ENCODE data around the gene PRR16. TPM values are rescaled to one million over a fixed set of nuclear protein-coding genes. Genes with fewer than 3 reads are reported as not detected.
"Not testable (repeated sequence)": the region's sequence is repeated elsewhere in the genome, so short reads cannot be mapped to it uniquely, and the experiment has no call there.

The PRR16 gene
- total RNA-seq, 2 donors from 2014 or later: 3.5 to 13.4 TPM

GRCh38 chr5:120684749-120685415, 220.8 kb downstream of the PRR16 start:
- intact Hi-C loops (cut with DNase I): no loop called here

GRCh38 chr5:120690621-120691407, 226.7 kb downstream of the PRR16 start:
- WGBS: 53% methylated on average over 9 of the region's 9 CpGs
- DNase-seq (ENCODE audit: low spot score): no peak
- no peaks in the 10 kb centered on the region for H3K4me1 ChIP-seq (replicated peaks)
- TF ChIP-seq POLR2A (IDR thresholded peaks at IDR 0.05): no peak
- H3K27me3 ChIP-seq (replicated peaks; ENCODE audit: insufficient read depth): no peaks in the 10 kb centered on the region
- intact Hi-C loops (cut with DNase I): no loop called here
- no peak overlapping the region for H3K27ac ChIP-seq
- H3K4me3 ChIP-seq: no peak overlapping the region
- no peaks in the 10 kb centered on the region for H3K36me3 ChIP-seq
- H3K9me3 ChIP-seq: no peaks in the 10 kb centered on the region

More at GRCh38 chr5:120684749-120685415, 220.8 kb downstream of the PRR16 start:
- DNase-seq (ENCODE audit: low spot score): no peak
- Histone ChIP-seq H3K4me3 (no peak overlapping the region), H3K27me3 (replicated peaks; ENCODE audit: insufficient read depth) (no peaks in the 10 kb centered on the region), H3K27ac (no peak overlapping the region), H3K4me1 (replicated peaks) (no peaks in the 10 kb centered on the region), H3K36me3 (no peaks in the 10 kb centered on the region), H3K9me3 (no peaks in the 10 kb centered on the region)
- TF ChIP-seq CTCF (IDR thresholded peaks at IDR 0.05) (no peak), POLR2A (IDR thresholded peaks at IDR 0.05) (no peak), POLR2AphosphoS5 (IDR thresholded peaks at IDR 0.05) (no peak)
- 84% methylated on average over 2 of the region's 2 CpGs for WGBS

- 93% methylated on average over 2 of the region's 2 CpGs for WGBS
- H3K9me3 ChIP-seq: no peaks in the 10 kb centered on the region
Measured at GRCh38 chr5:120692325-120692724, 228.2 kb downstream of the PRR16 start.

GRCh38 chr5:120695368-120695880, 231.3 kb downstream of the PRR16 start:
- DNase-seq (ENCODE audit: low spot score): no peak
- TF ChIP-seq CTCF (IDR thresholded peaks at IDR 0.05) (no peak), POLR2A (IDR thresholded peaks at IDR 0.05) (no peak), POLR2AphosphoS5 (IDR thresholded peaks at IDR 0.05) (no peak)
- Histone ChIP-seq H3K27ac (no peak overlapping the region), H3K4me1 (replicated peaks) (no peaks in the 10 kb centered on the region), H3K36me3 (no peaks in the 10 kb centered on the region), H3K27me3 (replicated peaks; ENCODE audit: insufficient read depth) (no peaks in the 10 kb centered on the region), H3K9me3 (no peaks in the 10 kb centered on the region), H3K4me3 (no peak overlapping the region)
- intact Hi-C loops (cut with DNase I): no loop called here
- 58% methylated on average over 4 of the region's 4 CpGs for WGBS

More at GRCh38 chr5:120692325-120692724, 228.2 kb downstream of the PRR16 start:
- no peak for DNase-seq (ENCODE audit: low spot score)
- no peak for TF ChIP-seq POLR2AphosphoS5 (IDR thresholded peaks at IDR 0.05)
- no peak for TF ChIP-seq CTCF (IDR thresholded peaks at IDR 0.05)
- TF ChIP-seq POLR2A (IDR thresholded peaks at IDR 0.05): no peak
- H3K4me3 ChIP-seq: no peak overlapping the region
- no peaks in the 10 kb centered on the region for H3K27me3 ChIP-seq (replicated peaks; ENCODE audit: insufficient read depth)
- no peak overlapping the region for H3K27ac ChIP-seq
- no peaks in the 10 kb centered on the region for H3K36me3 ChIP-seq
- H3K4me1 ChIP-seq (replicated peaks): no peaks in the 10 kb centered on the region
- intact Hi-C loops (cut with DNase I): no loop called here

- intact Hi-C loops (cut with DNase I): no loop called here
- Histone ChIP-seq H3K27me3 (replicated peaks; ENCODE audit: insufficient read depth) (no peaks in the 10 kb centered on the region), H3K27ac (no peak overlapping the region), H3K4me1 (replicated peaks) (no peaks in the 10 kb centered on the region), H3K4me3 (no peak overlapping the region), H3K36me3 (no peaks in the 10 kb centered on the region), H3K9me3 (no peaks in the 10 kb centered on the region)
- DNase-seq (ENCODE audit: low spot score): no peak
- 71% methylated on average over 4 of the region's 4 CpGs for WGBS
- TF ChIP-seq CTCF (IDR thresholded peaks at IDR 0.05): no peak
Measured at GRCh38 chr5:120697147-120697546, 233.0 kb downstream of the PRR16 start.

GRCh38 chr5:120697670-120698327, 233.7 kb downstream of the PRR16 start:
- H3K9me3 ChIP-seq; DNase-seq (ENCODE audit: low spot score); H3K27me3 ChIP-seq (replicated peaks; ENCODE audit: insufficient read depth); H3K4me1 ChIP-seq (replicated peaks); H3K36me3 ChIP-seq; H3K27ac ChIP-seq; intact Hi-C loops (cut with DNase I); H3K4me3 ChIP-seq: not testable (repeated sequence)
- WGBS: 81% methylated on average over 11 of the region's 13 CpGs

GRCh38 chr5:120700653-120701052, 236.6 kb downstream of the PRR16 start:
- H3K4me1 ChIP-seq (replicated peaks); H3K27me3 ChIP-seq (replicated peaks; ENCODE audit: insufficient read depth); intact Hi-C loops (cut with DNase I); H3K27ac ChIP-seq; H3K9me3 ChIP-seq; DNase-seq (ENCODE audit: low spot score); H3K4me3 ChIP-seq; H3K36me3 ChIP-seq: not testable (repeated sequence)
- 86% methylated on average over 12 of the region's 12 CpGs for WGBS
